H1 (cell line): ENCODE measurements around the gene MYO15A.

Experiments used
- BCL11A ChIP-seq, 2 experiments: IDR thresholded peaks; one replicate each; pipeline ENCODE4 v1.6.1; 2011; ENCODE audit warnings: low read depth in 2 of 2, low read length in 2 of 2, mild to moderate bottlenecking in 2 of 2
- JUND ChIP-seq: IDR thresholded peaks from 2 replicates; pipeline ENCODE4 v1.6.1; 2011; ENCODE audit warnings: mild to moderate bottlenecking, improper control_type of control experiment, low read length
- MAFK ChIP-seq: IDR thresholded peaks from 2 replicates; pipeline ENCODE4 v1.6.1; 2012; ENCODE audit warnings: low read depth, mild to moderate bottlenecking, improper control_type of control experiment, low read length
- SUZ12 ChIP-seq: fragments of 200-600 bp; sonication (generic); IDR thresholded peaks from 2 replicates; pipeline ENCODE4 v1.6.1; 2012; ENCODE audit warnings: mild to moderate bottlenecking, inconsistent platforms, low read length, moderate library complexity, mixed read lengths
- TCF12 ChIP-seq: IDR thresholded peaks from 2 replicates; pipeline ENCODE4 v1.6.1; 2011; ENCODE audit warnings: low read depth, mild to moderate bottlenecking, low read length
- TF ChIP-seq, protein P1 (sequence below), 3 experiments: IDR thresholded peaks; 1 replicate in 2 of 3; 2 replicates in 1 of 3; pipeline versions ENCODE4 v1.5.1 to v1.6.1; 2011; ENCODE audit warnings: low read length in 3 of 3, mild to moderate bottlenecking in 3 of 3, inconsistent platforms in 2 of 3, low read depth in 1 of 3, moderate library complexity in 1 of 3; ENCODE audit not compliant: insufficient read depth in 1 of 3; ENCODE audit errors: control extremely low read depth in 1 of 3

DNA sequence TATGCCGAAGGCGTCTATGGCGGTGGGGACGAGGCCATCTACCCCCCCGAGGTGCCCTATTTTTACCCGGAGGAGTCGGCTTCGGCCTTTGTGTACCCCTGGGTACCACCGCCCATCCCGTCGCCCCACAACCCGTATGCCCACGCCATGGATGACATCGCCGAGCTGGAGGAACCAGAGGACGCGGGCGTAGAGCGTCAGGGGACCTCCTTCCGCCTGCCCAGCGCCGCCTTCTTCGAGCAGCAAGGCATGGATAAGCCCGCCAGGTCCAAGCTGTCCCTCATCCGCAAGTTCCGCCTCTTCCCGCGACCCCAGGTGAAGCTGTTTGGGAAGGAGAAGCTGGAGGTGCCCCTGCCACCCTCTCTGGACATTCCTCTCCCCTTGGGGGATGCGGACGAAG, 11.4 kb downstream of the MYO15A start:
- TF ChIP-seq MAFK (no peak), BCL11A (IDR thresholded peaks at IDR 0.05; ENCODE audit: low read depth in 2 of 2, low read length in 2 of 2) (no peak), JUND (no peak), TCF12 (no peak), SUZ12 (no peak)
- TF ChIP-seq, protein P1, sequence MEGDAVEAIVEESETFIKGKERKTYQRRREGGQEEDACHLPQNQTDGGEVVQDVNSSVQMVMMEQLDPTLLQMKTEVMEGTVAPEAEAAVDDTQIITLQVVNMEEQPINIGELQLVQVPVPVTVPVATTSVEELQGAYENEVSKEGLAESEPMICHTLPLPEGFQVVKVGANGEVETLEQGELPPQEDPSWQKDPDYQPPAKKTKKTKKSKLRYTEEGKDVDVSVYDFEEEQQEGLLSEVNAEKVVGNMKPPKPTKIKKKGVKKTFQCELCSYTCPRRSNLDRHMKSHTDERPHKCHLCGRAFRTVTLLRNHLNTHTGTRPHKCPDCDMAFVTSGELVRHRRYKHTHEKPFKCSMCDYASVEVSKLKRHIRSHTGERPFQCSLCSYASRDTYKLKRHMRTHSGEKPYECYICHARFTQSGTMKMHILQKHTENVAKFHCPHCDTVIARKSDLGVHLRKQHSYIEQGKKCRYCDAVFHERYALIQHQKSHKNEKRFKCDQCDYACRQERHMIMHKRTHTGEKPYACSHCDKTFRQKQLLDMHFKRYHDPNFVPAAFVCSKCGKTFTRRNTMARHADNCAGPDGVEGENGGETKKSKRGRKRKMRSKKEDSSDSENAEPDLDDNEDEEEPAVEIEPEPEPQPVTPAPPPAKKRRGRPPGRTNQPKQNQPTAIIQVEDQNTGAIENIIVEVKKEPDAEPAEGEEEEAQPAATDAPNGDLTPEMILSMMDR (IDR thresholded peaks at IDR 0.05; ENCODE audit: control extremely low read depth in 1 of 3, insufficient read depth in 1 of 3, low read depth in 1 of 3, low read length in 3 of 3): no peak
